Tibial nerve (tissue), 4 donors: ENCODE results near the gene CDKN1B. TPM values are rescaled to one million over a fixed set of nuclear protein-coding genes. Genes with fewer than 3 reads are reported as not detected.

ENCODE experiments used
- DNase-seq, 2 donors: peaks; one replicate each; pipeline ENCODE4 v3.0.0-alpha.2; 2019; ENCODE audit warnings: low spot score in 2 of 2
- H3K27ac ChIP-seq, 4 donors: fragments of 200-600 bp; sonication (generic) in 3 of 4; one replicate each; pipeline ENCODE4 v1.5.1; 2017 to 2019; ENCODE audit warnings: mild to moderate bottlenecking in 1 of 4
- H3K27me3 ChIP-seq, 2 donors: fragments of 200-600 bp; sonication (generic) in 1 of 2; one replicate each; pipeline versions ENCODE4 v1.5.1 to v1.6.0; 2017 to 2019
- H3K36me3 ChIP-seq, 3 donors: fragments of 200-600 bp; sonication (generic); one replicate each; pipeline ENCODE4 v1.5.1; 2018 to 2019
- H3K4me1 ChIP-seq, 4 donors: fragments of 200-600 bp; sonication (generic) in 3 of 4; one replicate each; pipeline ENCODE4 v1.5.1; 2017 to 2019
- H3K4me3 ChIP-seq, 4 donors: fragments of 200-600 bp; sonication (generic) in 3 of 4; one replicate each; pipeline ENCODE4 v1.5.1; 2017 to 2019; ENCODE audit warnings: mild to moderate bottlenecking in 1 of 4, moderate library complexity in 1 of 4
- H3K9me3 ChIP-seq, 4 donors: fragments of 200-600 bp; sonication (generic) in 3 of 4; one replicate each; pipeline ENCODE4 v1.5.1; 2017 to 2019
- CTCF ChIP-seq, 5 experiments: fragments of 200-600 bp in 3 of 5; fragments of 450-650 bp in 2 of 5; sonication (generic) in 3 of 5; IDR thresholded peaks; one replicate each; pipeline ENCODE4 v1.5.1; 2016 to 2019; ENCODE audit warnings: antibody characterized with exemption in 5 of 5, mild to moderate bottlenecking in 3 of 5, moderate library complexity in 2 of 5
- EP300 ChIP-seq, 2 donors: sonication (generic); formaldehyde crosslinking; IDR thresholded peaks; one replicate each; pipeline ENCODE4 v1.6.1; 2017; ENCODE audit warnings: antibody characterized with exemption in 2 of 2, mild to moderate bottlenecking in 1 of 2
- POLR2A ChIP-seq, 2 donors: fragments of 450-650 bp; IDR thresholded peaks; one replicate each; pipeline ENCODE4 v1.6.1; 2017; ENCODE audit warnings: antibody characterized with exemption in 2 of 2, mild to moderate bottlenecking in 2 of 2, moderate library complexity in 2 of 2
- WGBS, 2 donors: methylation state at CpG; one replicate each; pipeline ENCODE4 v1.1.5; 2018; 5-methylcytosine and 5-hydroxymethylcytosine counted together
- total RNA-seq, 4 donors: library from RNA; depleted of rRNA; stranded (reverse); fragments of >200 nt; gene quantifications; one replicate each; pipeline ENCODE4 v1.1.0, GENCODE V29; 2016

The CDKN1B gene
- total RNA-seq, 4 donors from 2014 or later, result 77.4 to 142 (median 114) TPM

- no peak for DNase-seq
- peaks cover 0 to 55% (median 41%) of the 10 kb centered on the region in 4 donors for H3K4me1 ChIP-seq
- WGBS, 2 donors, result 12 to 16% methylated on average over 11 of the region's 11 CpGs
- H3K27ac ChIP-seq, result peak overlapping the region; percentile 96 to 100 (median 100)
- H3K27me3 ChIP-seq, result no peaks in the 10 kb centered on the region
- no peaks in the 10 kb centered on the region for H3K9me3 ChIP-seq
- H3K4me3 ChIP-seq, result peak overlapping the region; percentile 77 to 86 (median 82)
- TF ChIP-seq CTCF (IDR thresholded peaks at IDR 0.05) (no peak), POLR2A (IDR thresholded peaks at IDR 0.05) (no peak), EP300 (IDR thresholded peaks at IDR 0.05) (no peak)
- peaks cover 0 to 19% (median 0%) of the 10 kb centered on the region in 3 donors for H3K36me3 ChIP-seq
Observed at GRCh38 chr12:12723149-12723680, 6.0 kb downstream of the CDKN1B start.

- Histone ChIP-seq H3K9me3 (no peaks in the 10 kb centered on the region), H3K27me3 (no peaks in the 10 kb centered on the region), H3K4me1 (peaks cover 0 to 59% (median 41%) of the 10 kb centered on the region in 4 donors), H3K36me3 (peaks cover 0 to 19% (median 0%) of the 10 kb centered on the region in 3 donors), H3K27ac (peak overlapping the region; percentile 96 to 100 (median 100)), H3K4me3 (peak overlapping the region; percentile 77 to 86 (median 82))
- 0% methylated on average over 25 to 51 of the region's 89 CpGs for WGBS, 2 donors
- DNase-seq, result peak in 1 of 2 donors; percentile 36
- TF ChIP-seq POLR2A (IDR thresholded peaks at IDR 0.05), result no peak
- TF ChIP-seq CTCF (IDR thresholded peaks at IDR 0.05), result peak in 1 of 5 experiments; percentile 28
- peak in 1 of 2 donors; percentile 50 for TF ChIP-seq EP300 (IDR thresholded peaks at IDR 0.05)
Observed at GRCh38 chr12:12723681-12724420, 6.7 kb downstream of the CDKN1B start.

- WGBS, 2 donors, result 0% methylated on average over 27 to 37 of the region's 46 CpGs
- no peak for TF ChIP-seq POLR2A (IDR thresholded peaks at IDR 0.05)
- peak in 1 of 2 donors; percentile 15 for TF ChIP-seq EP300 (IDR thresholded peaks at IDR 0.05)
- peaks cover 0 to 60% (median 38%) of the 10 kb centered on the region in 4 donors for H3K4me1 ChIP-seq
- peak overlapping the region; percentile 96 to 100 (median 100) for H3K27ac ChIP-seq
- H3K9me3 ChIP-seq, result no peaks in the 10 kb centered on the region
- peaks cover 0 to 19% (median 0%) of the 10 kb centered on the region in 3 donors for H3K36me3 ChIP-seq
- no peaks in the 10 kb centered on the region for H3K27me3 ChIP-seq
- DNase-seq, result no peak
- H3K4me3 ChIP-seq, result peak overlapping the region; percentile 77 to 86 (median 82)
Observed at GRCh38 chr12:12724421-12725085, 7.4 kb downstream of the CDKN1B start.

- Histone ChIP-seq H3K4me3 (peak overlapping the region; percentile 77 to 86 (median 82)), H3K9me3 (no peaks in the 10 kb centered on the region), H3K4me1 (peaks cover 0 to 53% (median 30%) of the 10 kb centered on the region in 4 donors), H3K27ac (peak overlapping the region; percentile 96 to 100 (median 100)), H3K36me3 (peaks cover 0 to 14% (median 0%) of the 10 kb centered on the region in 3 donors), H3K27me3 (no peaks in the 10 kb centered on the region)
- peak; percentile 71 to 95 for TF ChIP-seq EP300 (IDR thresholded peaks at IDR 0.05)
- TF ChIP-seq POLR2A (IDR thresholded peaks at IDR 0.05), result peak; percentile 84 to 92
- TF ChIP-seq CTCF (IDR thresholded peaks at IDR 0.05), result peak in 2 of 5 experiments; percentile 52 to 54
- WGBS, 2 donors, result 1% methylated on average over 88 to 93 of the region's 93 CpGs
- DNase-seq, result peak; percentile 92 to 94
Observed at GRCh38 chr12:12725086-12725955, 8.2 kb downstream of the CDKN1B start.
